Stimulated activated CD4-positive, alpha-beta T cell treated with anti-CD3 and anti-CD28 coated beads, TNF-alpha, amount 100 ng/mL, for 1 hour (primary cell): ENCODE data around the gene CLASP1.
"Not testable (repeated sequence)": the region's sequence is repeated elsewhere in the genome, so short reads cannot be mapped to it uniquely, and the experiment has no call there.

Experiments
- DNase-seq, 3 donors: peaks; one replicate each; pipeline ENCODE4 v3.0.0-alpha.2; 2020; ENCODE audit warnings: low read depth in 3 of 3, low spot score in 1 of 3

CLASP1 gene

DNA sequence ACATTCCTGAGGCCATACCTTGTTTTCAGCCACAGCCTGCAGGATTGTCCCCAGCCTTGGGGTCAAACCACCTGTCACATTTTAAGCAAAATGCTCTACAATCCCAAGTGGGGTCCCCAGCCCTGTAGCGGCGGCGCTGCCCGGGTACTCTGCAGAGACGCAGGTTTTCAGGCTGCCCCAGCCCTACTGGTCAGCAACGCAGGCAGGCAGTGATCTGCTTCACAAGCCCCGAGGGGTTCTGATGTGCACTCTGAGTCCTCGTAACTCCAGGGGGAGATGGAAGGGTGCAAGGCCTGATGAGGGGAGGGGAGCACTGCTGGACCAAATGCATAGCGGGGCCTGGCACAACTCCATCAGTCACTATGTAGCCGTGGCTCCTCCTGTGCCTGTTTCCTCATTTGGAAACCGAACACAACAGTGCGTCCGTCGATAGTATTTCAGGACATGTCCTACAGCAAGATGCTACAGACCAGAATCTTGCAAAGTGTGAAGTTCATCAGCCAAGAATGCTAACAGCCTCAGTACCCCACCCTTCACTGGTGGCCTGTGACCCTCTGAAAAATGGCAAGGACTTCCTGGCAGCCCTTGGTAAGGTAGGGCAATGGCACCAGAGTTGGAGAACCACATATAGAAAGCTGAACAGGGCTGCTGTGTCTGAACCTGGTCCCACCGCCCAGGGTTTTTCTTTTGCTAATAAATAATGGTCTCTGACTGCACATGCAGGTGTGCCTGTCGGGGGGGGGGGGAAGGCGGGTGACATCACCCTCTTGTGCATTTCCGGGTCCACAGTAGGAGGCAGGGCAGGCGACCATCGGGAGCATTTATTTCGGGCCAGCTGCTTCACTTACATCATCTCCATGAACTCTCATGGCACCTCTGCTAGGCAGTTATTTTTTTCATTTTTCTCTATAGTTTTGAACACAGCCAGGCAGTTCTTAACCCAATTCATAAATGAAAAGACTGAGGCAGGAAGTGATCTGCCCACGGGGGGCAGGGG is 313.7 kb downstream of the CLASP1 start:
- DNase-seq = no peak

DNA sequence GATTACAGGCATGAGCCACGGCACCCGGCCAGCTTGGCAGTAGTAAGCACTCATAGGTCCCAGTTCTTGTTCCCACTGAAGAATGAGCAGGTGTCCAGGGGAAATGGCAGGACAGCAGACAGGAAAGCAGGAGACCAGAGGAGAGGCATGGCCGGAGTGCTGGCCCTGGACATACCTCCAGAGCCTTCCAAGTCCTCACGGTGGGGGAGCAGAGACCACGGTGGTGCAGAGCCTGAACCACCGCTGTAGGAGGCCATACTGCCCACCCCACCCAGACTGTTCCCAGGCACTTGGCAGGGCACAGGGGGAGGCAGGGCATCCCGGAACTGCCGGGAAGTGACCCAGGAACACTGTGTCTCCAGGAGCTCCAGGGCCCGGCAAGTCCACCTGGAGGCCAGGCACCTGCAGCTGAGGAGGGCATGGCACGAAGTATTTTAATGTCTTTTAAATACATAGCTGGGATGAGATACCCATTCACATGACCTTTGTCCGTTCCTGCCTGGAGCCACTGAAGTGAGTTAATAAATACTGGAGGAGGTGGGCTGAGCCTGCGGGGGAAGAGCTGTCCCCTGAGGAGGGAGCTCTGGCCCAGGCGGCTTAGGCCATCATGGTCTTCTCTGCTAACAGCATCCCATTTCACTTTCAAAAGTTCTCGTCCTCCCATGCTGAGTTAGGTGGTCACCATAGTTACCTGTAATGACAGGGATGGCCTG is 314.5 kb downstream of the CLASP1 start:
- DNase-seq = no peak

DNA sequence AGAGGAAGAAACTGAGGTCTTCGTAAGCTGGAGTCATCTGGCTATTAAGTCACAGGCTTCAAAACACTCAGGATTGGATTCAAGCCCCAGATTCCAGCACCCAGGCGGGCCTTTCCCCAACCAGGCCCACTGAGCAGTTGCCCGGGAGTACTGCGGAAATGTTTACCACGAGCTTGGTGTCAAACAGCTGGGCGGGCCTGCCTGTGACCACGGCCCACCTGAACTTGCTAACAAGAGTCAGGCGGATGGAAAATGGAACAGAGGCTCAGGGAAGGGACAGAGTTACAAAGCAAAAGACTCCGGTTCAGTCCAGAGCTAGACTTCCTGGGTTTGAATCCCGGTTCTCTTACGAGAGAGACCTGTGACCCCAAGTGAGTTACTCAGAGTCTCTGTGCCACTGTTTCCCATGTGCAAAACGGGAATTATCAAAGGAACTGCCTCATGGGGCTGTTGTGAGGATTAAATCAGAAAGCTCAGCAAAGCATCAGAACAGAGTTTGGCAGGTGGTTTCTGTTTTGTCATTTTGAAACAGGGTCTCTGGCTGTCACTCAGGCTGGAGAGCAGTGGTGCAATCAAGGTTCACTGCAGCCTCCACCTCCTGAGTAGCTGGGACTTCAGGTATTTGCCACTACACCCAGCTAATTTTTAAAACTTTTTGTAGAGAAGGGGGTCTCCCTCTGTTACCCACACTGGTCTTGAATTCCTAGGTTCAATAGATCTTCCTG is 315.3 kb downstream of the CLASP1 start:
- DNase-seq = no peak

DNA sequence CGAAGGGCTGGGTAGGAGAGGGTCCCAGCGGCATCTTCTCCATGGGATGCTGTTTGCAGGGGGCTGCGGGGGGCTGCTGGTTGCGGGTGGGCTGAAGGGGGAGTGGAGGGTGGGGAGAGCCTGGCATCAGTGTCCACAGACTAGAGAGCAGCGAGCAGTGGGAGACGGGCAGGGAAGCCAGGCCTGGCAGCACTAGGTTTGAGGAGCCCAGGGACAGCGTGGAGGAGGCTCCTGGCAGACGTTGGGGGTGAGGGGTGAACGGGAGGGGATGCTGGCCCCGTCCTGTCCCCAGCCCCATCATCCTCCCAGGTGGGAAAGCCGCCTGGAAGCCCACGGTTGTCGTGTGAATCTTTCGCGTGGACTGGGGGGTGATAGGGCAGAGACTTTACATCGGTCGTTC is 316.0 kb downstream of the CLASP1 start:
- no peak for DNase-seq

DNA sequence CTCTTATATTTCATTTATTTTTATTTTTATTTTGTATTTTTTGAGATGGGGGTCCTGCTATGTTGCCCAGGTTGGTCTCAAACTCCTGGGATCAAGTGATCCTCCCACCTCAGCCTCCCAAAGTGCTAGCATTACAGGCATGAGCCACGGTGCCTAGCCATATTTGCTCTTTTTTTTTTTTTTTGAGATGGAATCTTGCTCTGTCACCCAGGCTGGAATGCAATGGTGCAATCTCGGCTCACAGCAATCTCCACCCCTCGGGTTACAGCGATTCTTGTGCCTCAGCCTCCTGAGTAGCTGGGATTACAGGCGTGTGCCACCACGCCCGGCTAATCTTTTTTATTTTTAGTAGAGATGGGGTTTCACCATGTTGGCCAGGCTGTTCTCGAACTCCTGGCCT is 317.9 kb downstream of the CLASP1 start:
- not testable (repeated sequence) for DNase-seq

DNA sequence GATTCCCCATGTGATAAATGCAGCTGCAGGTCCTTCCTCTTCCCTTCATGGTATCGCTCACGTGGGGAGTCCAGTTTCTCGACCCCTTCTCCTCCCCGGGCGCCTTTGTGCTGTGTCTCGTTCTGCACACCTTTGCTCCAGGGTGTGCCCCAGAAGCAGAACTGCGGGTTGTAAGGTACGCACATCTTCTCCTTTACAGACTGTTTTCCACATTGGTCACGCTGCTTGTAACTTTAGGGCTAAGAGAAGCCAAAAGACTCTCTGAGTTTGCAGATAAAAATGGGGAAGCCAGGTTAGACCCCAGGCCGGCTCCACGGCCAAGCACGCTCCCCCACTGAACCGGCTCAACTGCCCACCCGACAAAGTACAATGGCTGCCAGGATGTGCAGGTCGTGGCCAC is 318.3 kb downstream of the CLASP1 start:
- DNase-seq = no peak

DNA sequence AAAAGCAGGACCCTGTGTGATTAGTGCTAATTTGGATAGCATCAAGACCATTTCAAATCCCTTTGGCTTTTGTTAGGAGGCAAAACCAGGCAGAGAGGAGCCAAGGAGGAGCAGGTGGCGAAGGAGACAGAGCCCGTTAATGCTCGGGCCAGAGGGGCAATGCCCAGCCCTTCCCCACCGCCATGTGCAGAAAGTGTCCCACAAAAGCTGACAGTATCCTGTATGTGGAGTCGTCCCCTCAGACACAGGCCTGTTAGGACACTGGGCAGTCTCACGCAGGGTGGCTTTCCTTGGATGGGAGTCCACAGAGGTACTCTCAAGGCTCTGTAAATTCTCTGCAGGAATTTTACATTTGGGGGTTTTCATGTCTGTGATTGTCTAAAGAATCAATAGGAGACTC is 319.5 kb downstream of the CLASP1 start:
- no peak for DNase-seq

DNA sequence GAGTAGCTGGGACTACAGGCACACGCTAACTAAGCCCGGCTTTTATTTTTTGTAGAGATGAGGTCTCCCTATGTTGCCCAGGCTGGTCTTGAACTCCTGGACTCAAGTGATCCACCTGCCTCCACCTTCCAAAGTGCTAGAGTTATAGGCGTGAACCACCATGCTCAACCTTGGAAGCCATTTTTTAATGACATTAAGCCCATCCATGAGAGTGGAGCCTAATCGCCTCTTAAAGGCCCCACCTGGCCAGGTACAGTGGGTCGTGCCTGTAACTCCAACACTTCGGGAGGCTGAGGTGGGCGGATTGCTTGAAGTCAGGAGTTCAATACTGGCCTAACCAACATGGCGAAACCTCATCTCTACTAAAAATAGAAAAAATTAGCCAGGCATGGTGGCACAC is 322.6 kb downstream of the CLASP1 start:
- DNase-seq = no peak

DNA sequence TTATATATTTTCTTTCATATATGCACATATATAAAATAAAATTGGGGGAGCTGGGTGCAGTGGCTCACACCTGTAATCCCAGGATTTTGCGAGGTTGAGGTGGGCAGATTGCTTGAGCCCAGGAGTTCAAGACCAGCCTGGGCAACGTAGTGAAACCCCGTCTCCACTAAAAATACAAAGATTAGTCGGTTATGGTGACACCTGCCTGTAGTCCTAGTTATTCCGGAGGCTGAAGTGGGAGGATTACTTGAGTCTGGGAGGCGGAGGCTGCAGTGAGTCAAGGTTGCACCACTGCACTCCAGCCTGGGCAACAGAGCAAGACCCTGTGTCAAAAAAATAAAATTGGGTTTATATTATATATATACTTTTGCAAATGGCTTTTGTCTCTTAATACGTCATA is 324.7 kb downstream of the CLASP1 start:
- no peak for DNase-seq

DNA sequence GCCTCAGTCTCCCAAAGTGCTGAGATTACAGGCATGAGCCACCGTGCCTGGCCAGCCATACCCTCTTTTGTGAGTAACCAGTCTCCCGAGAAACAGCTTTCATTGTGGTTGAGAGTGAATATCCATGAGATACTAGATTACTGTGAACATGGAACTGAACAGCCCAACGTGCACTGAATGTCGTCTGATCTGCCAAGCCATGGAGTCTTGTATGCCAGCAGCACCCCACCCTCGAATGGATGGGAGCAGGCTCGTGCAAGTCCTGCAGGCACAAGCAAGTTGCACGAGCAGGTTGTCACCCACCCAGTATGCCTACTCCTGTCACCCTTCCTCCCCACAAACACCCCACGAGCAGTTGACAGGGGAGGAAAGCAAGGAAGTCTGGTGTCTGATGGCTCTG is 327.8 kb downstream of the CLASP1 start:
- no peak for DNase-seq

DNA sequence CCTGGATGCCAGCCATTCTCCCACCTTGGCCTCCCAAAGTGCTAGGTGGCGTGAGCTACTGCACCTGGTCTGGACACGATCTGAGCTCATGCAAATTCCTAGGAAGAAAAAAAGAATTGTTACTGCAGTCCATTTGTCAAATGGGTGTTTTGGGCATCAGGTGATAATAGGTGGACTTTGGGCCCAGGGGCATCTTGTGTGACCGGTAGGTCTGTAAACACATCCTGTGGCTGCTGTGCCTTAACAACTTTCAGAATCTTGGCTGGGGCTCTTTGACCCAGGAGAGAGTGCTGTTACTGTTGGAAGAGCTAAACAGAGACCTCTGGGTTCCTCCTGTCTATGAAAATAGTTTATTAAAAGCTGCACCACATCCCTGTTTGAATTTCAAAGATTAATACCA is 329.3 kb downstream of the CLASP1 start:
- DNase-seq = no peak

DNA sequence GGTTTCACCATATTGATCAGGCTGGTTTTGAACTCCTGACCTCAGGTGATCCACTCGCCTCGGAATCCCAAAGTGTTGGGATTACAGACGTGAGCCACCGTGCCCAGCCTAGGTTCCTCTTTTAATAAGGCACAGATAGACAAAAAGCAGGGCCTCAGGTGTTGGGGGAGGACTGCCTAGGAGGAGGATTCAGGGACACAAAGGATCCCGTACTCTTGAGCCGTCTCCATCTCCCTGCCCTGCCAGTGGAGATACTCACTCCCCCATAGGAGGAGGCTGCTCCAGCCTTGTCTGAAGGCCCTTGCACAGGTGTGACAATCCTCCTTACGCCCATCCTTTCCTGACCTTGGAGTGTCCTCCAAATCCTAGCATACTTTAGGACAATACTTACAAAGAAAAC is 332.3 kb downstream of the CLASP1 start:
- DNase-seq = no peak

DNA sequence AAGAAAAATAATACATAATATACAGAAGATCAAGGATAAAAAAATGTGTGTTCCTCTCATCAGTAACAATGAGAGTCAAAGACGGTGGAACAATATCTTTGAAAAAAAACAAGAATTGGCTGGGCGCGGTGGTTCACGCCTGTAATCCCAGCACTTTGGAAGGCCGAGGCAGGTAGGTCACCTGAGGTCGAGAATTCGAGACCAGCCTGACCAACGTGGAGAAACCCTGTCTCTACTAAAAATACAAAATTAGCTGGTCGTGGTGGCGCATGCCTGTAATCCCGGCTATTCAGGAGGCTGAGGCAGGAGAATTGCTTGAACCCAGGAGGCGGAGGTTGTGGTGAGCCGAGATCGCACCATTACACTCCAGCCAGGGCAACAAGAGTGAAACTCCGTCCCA is 335.6 kb downstream of the CLASP1 start:
- DNase-seq = not testable (repeated sequence)

DNA sequence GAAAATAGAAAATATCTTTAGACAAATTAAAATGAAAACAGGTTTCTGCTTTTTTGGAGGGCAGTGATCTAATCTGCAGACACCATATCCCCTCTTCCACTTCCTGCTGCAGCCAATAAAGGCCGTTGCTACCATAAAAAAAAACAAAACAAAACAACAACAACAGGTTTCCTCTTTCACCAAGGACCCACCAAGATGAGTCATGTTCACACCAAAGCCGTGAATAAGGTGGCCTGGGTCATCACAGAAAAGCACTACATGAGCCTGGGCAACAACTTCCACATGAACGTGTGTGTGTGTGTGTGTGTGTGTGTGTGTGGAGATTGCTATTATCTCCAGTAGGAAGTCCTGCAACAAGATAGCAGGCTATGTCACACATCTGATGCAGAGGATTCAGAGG is 339.5 kb downstream of the CLASP1 start:
- DNase-seq = no peak

DNA sequence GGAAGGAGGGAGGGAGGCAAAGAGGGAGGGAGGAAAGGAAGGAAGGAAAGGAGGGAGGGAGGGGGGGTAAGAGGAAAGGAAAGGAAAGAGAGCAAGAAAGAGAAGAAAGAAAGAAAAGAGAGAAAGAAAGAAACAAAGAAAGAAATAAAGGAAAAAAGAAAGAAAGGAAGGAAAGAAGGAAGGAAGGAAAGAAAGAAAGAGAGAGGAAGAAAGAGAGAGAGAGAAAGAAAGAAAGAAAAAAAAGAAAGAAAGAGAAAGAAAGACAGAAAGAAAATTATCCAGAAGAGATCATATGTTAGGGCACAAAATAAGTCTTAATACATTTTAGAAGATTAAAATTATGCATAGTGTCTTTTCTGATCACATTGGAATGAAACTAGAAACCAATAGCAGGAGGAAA is 339.9 kb downstream of the CLASP1 start:
- DNase-seq = no peak

DNA sequence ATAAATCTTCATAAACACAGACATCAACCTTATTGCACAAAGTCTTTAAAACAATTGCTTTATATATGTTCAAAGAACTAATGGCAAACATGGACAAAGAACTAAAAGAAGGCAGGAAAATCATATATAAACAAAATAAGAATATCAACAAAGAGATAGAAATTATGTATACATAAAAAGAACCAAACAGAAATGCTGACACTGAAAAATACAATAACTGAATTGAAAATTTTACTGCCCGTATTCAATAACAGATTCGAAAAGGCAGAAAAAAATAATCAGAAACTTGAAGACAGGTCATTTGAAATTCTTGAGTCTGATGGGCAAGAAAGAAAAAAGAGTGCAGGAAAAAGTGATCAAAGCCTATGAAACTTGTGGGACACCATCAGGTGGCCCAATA is 342.2 kb downstream of the CLASP1 start:
- DNase-seq = no peak

DNA sequence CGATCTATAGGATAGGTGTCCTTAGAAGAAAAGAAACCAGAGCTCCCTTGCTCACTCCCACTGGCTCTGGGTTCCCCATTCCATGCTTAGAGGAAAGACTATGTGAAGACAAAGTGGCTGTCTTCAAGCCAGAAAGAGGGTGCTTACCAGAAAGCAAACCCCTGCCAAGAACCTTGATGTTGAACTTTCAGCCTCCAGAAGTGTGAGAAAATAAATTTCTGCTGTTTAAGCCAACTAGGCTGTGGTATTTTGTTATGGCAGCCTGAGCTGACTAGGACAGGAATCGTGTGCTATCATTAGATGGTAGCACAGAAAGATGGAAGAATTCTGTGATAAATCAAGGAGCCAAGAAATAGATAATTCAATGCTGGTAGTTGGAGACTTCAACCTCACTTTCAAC is 344.3 kb downstream of the CLASP1 start:
- DNase-seq = no peak

DNA sequence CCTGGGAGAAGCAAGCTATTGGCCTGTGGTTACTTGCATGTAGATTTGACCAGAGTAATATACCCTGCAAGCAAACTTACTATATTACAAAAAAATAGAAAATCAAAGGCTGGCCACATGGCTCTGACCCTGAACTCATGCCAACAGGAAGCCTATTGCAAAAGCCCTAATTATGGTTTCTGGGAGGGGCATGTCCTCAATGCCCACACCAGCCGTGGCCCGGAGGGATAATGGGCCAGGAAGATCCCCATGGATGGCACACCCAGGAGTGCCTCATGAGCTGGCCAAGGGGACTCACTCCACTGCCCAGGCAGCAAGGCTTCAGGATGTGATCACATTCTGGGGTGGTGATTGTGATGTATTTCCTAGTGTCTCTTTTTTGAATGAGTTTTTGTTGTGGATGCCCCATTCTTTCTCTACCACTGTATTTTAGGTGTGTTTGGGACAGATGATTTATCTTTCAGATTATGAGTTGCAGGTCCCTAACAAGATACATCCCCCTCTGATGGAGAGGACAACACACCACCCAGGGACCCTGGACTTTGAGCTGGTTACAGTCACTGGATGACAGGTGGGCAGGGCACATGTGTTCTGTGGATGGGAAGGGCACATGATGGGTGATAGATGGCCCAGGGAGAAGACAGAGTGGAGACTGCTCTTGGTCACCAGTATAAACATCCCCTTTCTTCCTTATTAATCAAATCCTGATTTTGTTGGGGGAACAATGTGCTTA is 345.6 kb downstream of the CLASP1 start:
- no peak for DNase-seq

DNA sequence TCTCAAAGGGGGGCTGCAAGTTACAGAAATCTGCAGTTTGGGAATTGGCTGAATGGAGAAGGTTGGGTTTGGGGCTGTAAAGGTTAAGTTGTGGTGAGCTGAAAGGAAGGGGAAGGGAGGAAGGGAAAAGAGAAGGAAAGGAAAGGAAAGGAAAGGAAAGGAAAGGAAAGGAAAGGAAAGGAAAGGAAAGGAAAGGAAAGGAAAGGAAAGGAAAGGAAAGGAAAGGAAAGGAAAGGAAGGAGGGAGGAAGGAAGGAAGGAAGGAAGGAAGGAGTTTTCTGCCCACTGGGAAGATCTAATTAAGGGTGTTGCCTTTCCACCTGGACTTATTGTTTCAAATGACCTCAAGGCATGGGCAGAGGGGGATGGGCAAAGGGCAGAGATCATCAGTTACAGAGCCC is 348.1 kb downstream of the CLASP1 start:
- DNase-seq = not testable (repeated sequence)

DNA sequence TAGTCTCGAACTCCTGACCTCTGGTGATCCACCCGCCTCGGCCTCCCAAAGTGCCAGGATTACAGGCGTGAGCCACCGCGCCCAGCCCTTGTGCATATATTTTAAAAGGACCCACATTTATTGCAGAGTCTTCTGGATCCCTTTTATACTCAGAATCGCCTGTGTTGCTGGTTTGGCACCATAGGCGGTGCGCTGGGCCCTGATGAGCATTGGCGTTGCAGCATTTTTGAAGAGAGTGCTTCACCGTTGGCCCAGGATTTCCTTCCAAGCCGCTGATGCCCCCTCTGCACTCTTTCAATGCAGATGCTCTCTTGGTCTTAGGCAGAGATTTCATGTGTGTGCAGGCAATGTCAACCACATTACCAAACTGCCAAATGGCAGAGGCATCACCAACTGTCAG is 350.8 kb downstream of the CLASP1 start:
- no peak for DNase-seq

DNA sequence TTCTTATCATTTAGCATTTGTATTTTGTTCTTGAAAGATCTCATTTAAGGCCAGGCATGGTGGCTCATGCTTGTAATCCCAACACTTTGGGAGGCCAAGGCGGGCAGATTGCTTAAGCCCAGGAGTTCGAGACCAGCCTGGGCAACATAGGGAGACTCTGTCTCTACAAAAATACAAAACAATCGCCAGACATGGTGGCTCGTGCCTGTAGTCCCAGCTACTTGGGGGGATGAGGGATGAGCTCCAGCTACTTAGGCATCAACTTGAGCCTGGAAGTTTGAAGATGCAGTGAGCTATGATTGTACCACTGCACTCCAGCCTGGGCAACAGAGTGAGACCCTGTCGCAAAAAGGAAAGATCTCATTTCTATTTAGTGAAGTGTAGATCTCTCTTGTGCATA is 351.4 kb downstream of the CLASP1 start:
- not testable (repeated sequence) for DNase-seq
